RWPE2 (cell line): ENCODE data around the gene RRM2.

ENCODE experiments used
- ATAC-seq: fragments of 200-7000 bp; cut with Tn5 transposase; 3 replicates; pipeline ENCODE4 v1.9.1; 2021; ENCODE audit warnings: low read depth
- DNase-seq: peaks from one replicate; pipeline ENCODE4 v3.0.0-alpha.2; 2020; ENCODE audit warnings: low spot score
- H3K27ac ChIP-seq: fragments of 450-650 bp; 2 replicates; pipeline ENCODE4 v1.5.1; 2017; ENCODE audit warnings: mild to moderate bottlenecking; ENCODE audit not compliant: poor library complexity, severe bottlenecking
- H3K27me3 ChIP-seq: fragments of 250-450 bp; sonication (Bioruptor Pico); 2 replicates; pipeline ENCODE4 v1.5.1; 2021; ENCODE audit warnings: mild to moderate bottlenecking, moderate library complexity; ENCODE audit not compliant: insufficient read depth, poor library complexity, severe bottlenecking
- H3K36me3 ChIP-seq: fragments of 250-450 bp; sonication (Bioruptor Pico); 2 replicates; pipeline ENCODE4 v1.5.1; 2020; ENCODE audit warnings: low read depth, mild to moderate bottlenecking, moderate library complexity
- H3K4me1 ChIP-seq: fragments of 250-450 bp; sonication (Bioruptor Pico); 2 replicates; pipeline ENCODE4 v1.5.1; 2021; ENCODE audit warnings: mild to moderate bottlenecking, moderate library complexity; ENCODE audit not compliant: insufficient read depth, poor library complexity, severe bottlenecking
- H3K4me3 ChIP-seq: fragments of 250-450 bp; sonication (Bioruptor Pico); 2 replicates; pipeline ENCODE4 v1.5.1; 2021; ENCODE audit warnings: mild to moderate bottlenecking, moderate library complexity; ENCODE audit not compliant: severe bottlenecking
- H3K9me3 ChIP-seq: fragments of 250-450 bp; sonication (Bioruptor Pico); 2 replicates; pipeline ENCODE4 v1.5.1; 2021; ENCODE audit warnings: mild to moderate bottlenecking, moderate library complexity; ENCODE audit not compliant: severe bottlenecking
- TF ChIP-seq, protein P1 (sequence below): fragments of 450-650 bp; IDR thresholded peaks from one replicate; pipeline ENCODE4 v1.5.1; 2017; ENCODE audit warnings: mild to moderate bottlenecking, moderate library complexity; ENCODE audit not compliant: poor library complexity, severe bottlenecking

RRM2 gene

DNA sequence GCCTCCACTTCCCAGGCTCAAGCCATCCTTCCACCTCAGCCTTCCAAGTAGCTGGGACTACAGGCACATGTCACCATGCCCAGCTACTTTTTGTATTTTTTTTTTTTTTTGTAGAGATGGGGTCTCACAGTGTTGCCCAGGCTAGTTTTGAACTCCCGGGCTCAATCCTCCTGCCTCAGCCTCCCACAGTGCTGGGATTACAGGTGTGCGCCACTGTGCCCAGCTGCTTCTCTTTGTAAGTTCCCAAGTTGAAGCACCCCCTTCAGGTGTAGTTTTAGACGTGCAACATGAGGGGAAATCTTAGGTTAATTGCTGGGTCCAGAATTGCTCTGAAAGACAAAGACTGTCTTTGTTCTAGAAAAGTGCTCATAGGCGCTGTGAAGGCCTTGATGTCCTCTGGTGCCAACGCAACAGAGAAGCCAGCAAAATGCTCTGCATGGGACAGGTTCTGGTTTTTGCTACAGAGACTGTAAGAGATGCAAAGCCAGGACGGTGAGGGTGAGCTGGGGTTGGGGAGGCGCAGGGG lies 46.6 kb downstream of the RRM2 start:
- ATAC-seq (no peak), DNase-seq (no peak)
- Histone ChIP-seq H3K4me1 (no peaks in the 10 kb centered on the region), H3K27me3 (no peaks in the 10 kb centered on the region), H3K36me3 (no peaks in the 10 kb centered on the region), H3K9me3 (no peaks in the 10 kb centered on the region), H3K4me3 (no peak overlapping the region), H3K27ac (no peak overlapping the region)
- TF ChIP-seq, protein P1, sequence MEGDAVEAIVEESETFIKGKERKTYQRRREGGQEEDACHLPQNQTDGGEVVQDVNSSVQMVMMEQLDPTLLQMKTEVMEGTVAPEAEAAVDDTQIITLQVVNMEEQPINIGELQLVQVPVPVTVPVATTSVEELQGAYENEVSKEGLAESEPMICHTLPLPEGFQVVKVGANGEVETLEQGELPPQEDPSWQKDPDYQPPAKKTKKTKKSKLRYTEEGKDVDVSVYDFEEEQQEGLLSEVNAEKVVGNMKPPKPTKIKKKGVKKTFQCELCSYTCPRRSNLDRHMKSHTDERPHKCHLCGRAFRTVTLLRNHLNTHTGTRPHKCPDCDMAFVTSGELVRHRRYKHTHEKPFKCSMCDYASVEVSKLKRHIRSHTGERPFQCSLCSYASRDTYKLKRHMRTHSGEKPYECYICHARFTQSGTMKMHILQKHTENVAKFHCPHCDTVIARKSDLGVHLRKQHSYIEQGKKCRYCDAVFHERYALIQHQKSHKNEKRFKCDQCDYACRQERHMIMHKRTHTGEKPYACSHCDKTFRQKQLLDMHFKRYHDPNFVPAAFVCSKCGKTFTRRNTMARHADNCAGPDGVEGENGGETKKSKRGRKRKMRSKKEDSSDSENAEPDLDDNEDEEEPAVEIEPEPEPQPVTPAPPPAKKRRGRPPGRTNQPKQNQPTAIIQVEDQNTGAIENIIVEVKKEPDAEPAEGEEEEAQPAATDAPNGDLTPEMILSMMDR: no peak

DNA sequence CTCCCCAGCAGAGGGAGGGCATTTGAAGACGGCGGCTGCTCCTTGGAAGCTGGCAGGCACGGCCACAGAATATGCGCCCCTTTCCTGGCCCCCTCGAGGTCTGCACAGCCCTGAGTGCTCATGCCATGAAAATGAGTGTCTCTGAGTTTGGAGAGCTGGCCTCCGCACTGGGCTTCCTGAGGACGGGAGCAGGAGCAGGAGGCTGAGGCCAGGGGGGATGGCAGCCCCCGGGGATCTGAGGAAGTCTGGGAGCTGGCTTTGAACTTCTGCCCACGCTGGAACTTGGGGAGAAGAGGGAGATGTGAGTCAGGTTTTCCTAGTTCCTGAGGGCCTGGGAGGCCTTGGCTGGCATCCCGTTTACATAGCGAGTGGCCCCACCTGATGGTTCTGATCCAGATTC lies 47.0 kb downstream of the RRM2 start:
- no peaks in the 10 kb centered on the region for H3K27me3 ChIP-seq
- DNase-seq (no peak), ATAC-seq (no peak)

GRCh38 chr2:10170256-10170655 lies 47.7 kb downstream of the RRM2 start:
- TF ChIP-seq, protein P1: no peak
- no peaks in the 10 kb centered on the region for H3K4me1 ChIP-seq
- H3K4me3 ChIP-seq: no peak overlapping the region
- no peak overlapping the region for H3K27ac ChIP-seq
- H3K36me3 ChIP-seq: no peaks in the 10 kb centered on the region
- peak; percentile 15; the same call in 1 of the 3 replicates for ATAC-seq
- H3K27me3 ChIP-seq: no peaks in the 10 kb centered on the region
- no peaks in the 10 kb centered on the region for H3K9me3 ChIP-seq
- no peak for DNase-seq

More for the DNA sequence above, 47.0 kb downstream of the RRM2 start:
- no peaks in the 10 kb centered on the region for H3K36me3 ChIP-seq
- no peak overlapping the region for H3K27ac ChIP-seq
- no peaks in the 10 kb centered on the region for H3K4me1 ChIP-seq
- no peak overlapping the region for H3K4me3 ChIP-seq
- H3K9me3 ChIP-seq: no peaks in the 10 kb centered on the region
- TF ChIP-seq, protein P1: no peak

DNA sequence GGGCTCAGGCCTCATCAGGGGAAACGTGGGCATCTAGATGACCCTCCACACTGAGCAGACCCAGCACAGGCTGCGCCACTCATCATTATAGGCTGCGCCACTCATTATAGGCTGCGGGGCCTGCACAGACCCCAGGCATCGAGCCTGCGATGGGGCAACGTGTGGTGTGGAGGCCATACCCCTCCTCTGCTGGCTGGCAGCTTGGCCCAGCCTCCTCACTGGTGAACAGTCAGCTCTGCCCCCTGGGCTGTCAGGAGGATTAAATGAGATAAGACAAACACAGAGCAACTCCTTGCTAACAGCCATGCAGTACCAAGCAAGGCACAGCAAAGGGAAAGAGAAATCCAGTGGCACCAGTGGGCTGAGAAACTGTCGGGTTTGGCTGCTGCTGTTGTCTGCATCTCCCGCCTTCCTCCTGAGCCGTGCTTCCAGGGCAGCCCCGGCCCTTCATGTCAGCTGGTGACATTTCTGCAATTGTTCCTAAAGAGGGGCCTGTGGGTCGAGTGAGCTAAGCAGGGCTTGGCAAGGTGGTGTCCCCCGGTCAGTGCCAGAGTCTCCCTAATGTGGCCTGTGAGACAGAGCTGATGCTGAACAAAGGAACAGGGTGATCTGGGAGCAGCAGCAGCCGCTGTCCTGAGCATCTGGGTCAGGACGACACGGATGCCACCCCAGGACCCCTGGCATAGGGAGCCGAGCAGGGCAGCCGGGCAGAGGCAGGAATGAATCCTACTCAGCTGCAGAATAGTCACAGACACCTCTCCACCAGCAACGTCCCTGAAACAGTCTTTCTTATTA lies 48.7 kb downstream of the RRM2 start:
- TF ChIP-seq, protein P1: no peak
- ATAC-seq: no peak
- H3K36me3 ChIP-seq: no peaks in the 10 kb centered on the region
- H3K27me3 ChIP-seq: no peaks in the 10 kb centered on the region
- no peak for DNase-seq
- H3K4me1 ChIP-seq: no peaks in the 10 kb centered on the region
- no peak overlapping the region for H3K4me3 ChIP-seq
- H3K27ac ChIP-seq: no peak overlapping the region
- no peaks in the 10 kb centered on the region for H3K9me3 ChIP-seq
